A673 (cell line): Measurements from ENCODE around the gene LARGE1. TPM values are rescaled to one million over a fixed set of nuclear protein-coding genes. Genes with fewer than 3 reads are reported as not detected.

ENCODE experiments used
- BruUV-seq: library from RNA; stranded (reverse); fragments of 400-500 nt; replicated peaks from 2 replicates; lab custom pipeline; 2021; lab: Mats Ljungman, UMichigan
- CTCF ChIA-PET: fragments of 300-600 bp; sonication (Branson Sonifier 250); formaldehyde crosslinking; loops from one replicate; lab custom pipeline; 2022; ENCODE audit warnings: antibody characterized with exemption; lab: Charles Lee
- POLR2A ChIA-PET: fragments of 300-600 bp; sonication (Branson Sonifier 250); formaldehyde crosslinking; loops from one replicate; lab custom pipeline; 2022; ENCODE audit warnings: antibody characterized with exemption; ENCODE audit not compliant: low non-redundant PET; lab: Charles Lee
- DNase-seq: peaks from one replicate; pipeline ENCODE4 v3.0.0-alpha.2; 2015; ENCODE audit warnings: low spot score
- H3K27ac ChIP-seq: fragments of 200-600 bp; sonication (generic); 2 replicates; pipeline ENCODE4 v1.5.1; 2016; ENCODE audit warnings: mixed run types, low read depth, mild to moderate bottlenecking, mixed read lengths, antibody characterized with exemption, low read length; ENCODE audit not compliant: poor library complexity, severe bottlenecking
- H3K27me3 ChIP-seq: fragments of 200-600 bp; sonication (generic); replicated peaks from 2 replicates; pipeline ENCODE4 v1.6.1; 2017; ENCODE audit warnings: mixed run types, low read depth, mild to moderate bottlenecking, mixed read lengths, antibody characterized with exemption, low read length; ENCODE audit not compliant: insufficient read depth, poor library complexity
- H3K36me3 ChIP-seq: fragments of 200-600 bp; sonication (generic); 2 replicates; pipeline ENCODE4 v1.6.1; 2016; ENCODE audit warnings: mixed run types, mild to moderate bottlenecking, mixed read lengths, antibody characterized with exemption, low read length; ENCODE audit not compliant: insufficient read depth, poor library complexity, severe bottlenecking
- H3K4me1 ChIP-seq: fragments of 200-600 bp; sonication (generic); 2 replicates; pipeline ENCODE4 v1.6.1; 2017; ENCODE audit warnings: mixed run types, mild to moderate bottlenecking, mixed read lengths, antibody characterized with exemption, low read length; ENCODE audit not compliant: insufficient read depth, poor library complexity, severe bottlenecking
- H3K4me3 ChIP-seq: fragments of 200-600 bp; sonication (generic); 2 replicates; pipeline ENCODE4 v1.5.1; 2016; ENCODE audit warnings: low read depth, mixed run types, mild to moderate bottlenecking, mixed read lengths, low read length; ENCODE audit not compliant: poor library complexity, severe bottlenecking
- H3K9me3 ChIP-seq: fragments of 200-600 bp; sonication (generic); 2 replicates; pipeline ENCODE4 v1.6.1; 2016; ENCODE audit warnings: mixed run types, low read depth, mild to moderate bottlenecking, mixed read lengths, antibody characterized with exemption, low read length; ENCODE audit not compliant: poor library complexity, severe bottlenecking
- CTCF ChIP-seq: fragments of 300-800, 200-600 bp; sonication (generic); conservative IDR thresholded peaks from 2 replicates; pipeline ENCODE4 v1.5.1; 2017; ENCODE audit warnings: low read depth, mild to moderate bottlenecking, antibody characterized with exemption, low read length, moderate library complexity, mixed read lengths
- EZH2 ChIP-seq: fragments of 200-600 bp; sonication (generic); IDR thresholded peaks from 2 replicates; pipeline ENCODE4 v1.6.1; 2017; ENCODE audit warnings: borderline replicate concordance, low read depth, mild to moderate bottlenecking, mixed read lengths, antibody characterized with exemption, low read length; ENCODE audit not compliant: poor library complexity, severe bottlenecking
- intact Hi-C: fragments of 100-400 bp; cut with micrococcal nuclease; formaldehyde crosslinking; loops from one replicate; pipeline ENCODE4 v1.10.0; 2022; ENCODE audit not compliant: unreplicated experiment
- total RNA-seq: library from RNA; stranded (reverse); gene quantifications from 2 replicates; pipeline ENCODE4 v1.2.3, GENCODE V29; 2021

Gene LARGE1
- total RNA-seq, 1 experiment from 2014 or later = not detected

DNA sequence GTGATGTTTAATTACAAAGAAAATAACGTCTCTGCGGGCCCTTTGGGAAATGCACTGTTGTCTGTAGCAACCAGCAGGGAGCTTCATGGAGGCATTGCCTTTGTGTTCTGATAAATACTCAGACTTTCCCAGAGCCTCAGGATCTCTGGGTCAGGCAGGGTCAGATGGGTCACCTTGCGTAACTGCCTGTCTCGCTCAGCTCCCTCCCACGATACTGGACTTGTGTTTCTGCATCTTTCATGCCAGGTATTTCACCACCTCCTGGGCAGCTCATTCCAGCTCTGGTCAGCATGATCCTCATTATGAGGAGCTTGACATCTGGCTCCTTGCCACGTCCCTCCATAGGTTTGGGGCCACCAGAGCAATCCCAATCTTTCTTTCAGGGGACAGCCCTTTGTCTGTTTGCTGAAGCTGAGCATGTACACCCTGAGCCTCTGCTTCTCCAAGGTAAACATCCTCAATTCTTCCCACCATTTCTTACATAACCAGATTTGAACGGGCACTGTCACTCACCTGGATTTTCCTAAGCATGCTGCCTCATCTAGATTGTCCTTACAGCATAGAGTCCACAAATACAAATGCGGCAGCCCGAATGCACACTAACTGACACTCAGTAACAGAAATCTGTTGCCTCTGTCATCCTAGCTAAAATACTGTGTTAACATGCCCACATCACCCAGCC is 162.3 kb downstream of the LARGE1 start:
- no peak for DNase-seq
- no TSS peak for BruUV-seq
- Histone ChIP-seq H3K27me3 (no peaks in the 10 kb centered on the region), H3K4me1 (no peaks in the 10 kb centered on the region), H3K36me3 (no peaks in the 10 kb centered on the region), H3K4me3 (no peak overlapping the region), H3K9me3 (peaks cover 35% of the 10 kb centered on the region), H3K27ac (no peak overlapping the region)
- TF ChIP-seq EZH2 (no peak), CTCF (no peak)
- intact Hi-C loops = no loop called here
- POLR2A ChIA-PET = no interaction called here
- CTCF ChIA-PET = no interaction called here

GRCh38 chr22:33757041-33757801 is 163.1 kb downstream of the LARGE1 start:
- peaks cover 41% of the 10 kb centered on the region for H3K9me3 ChIP-seq
- H3K4me1 ChIP-seq = no peaks in the 10 kb centered on the region
- no peak for DNase-seq
- CTCF ChIA-PET = no interaction called here
- TF ChIP-seq CTCF (no peak), EZH2 (no peak)
- H3K27me3 ChIP-seq = no peaks in the 10 kb centered on the region
- no peaks in the 10 kb centered on the region for H3K36me3 ChIP-seq
- POLR2A ChIA-PET = no interaction called here
- intact Hi-C loops = no loop called here
- BruUV-seq = no TSS peak
- no peak overlapping the region for H3K27ac ChIP-seq
- H3K4me3 ChIP-seq = no peak overlapping the region

DNA sequence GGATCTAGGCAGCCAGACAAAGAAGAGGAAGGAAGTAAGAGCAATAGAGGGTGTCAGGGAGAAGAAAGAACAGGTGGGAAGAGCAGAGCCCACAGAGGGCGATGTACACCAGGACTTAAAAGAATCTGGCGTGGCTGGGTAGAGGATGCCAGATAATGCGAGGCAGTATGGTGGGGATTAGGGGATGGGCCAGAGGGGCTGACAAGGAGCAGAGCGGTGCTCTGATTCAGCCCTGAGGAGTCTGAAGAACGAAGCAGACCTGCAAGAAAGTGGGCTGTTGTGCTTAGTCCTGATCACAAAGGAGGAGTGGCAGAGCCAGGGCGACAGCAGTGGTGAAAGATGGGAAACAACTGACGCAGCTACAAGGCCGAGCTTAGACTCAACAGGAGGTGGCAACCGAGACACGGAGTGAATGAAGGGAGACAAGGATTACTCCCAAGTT is 163.7 kb downstream of the LARGE1 start:
- Histone ChIP-seq H3K27ac (no peak overlapping the region), H3K9me3 (peaks cover 41% of the 10 kb centered on the region), H3K36me3 (no peaks in the 10 kb centered on the region), H3K4me1 (no peaks in the 10 kb centered on the region), H3K4me3 (no peak overlapping the region), H3K27me3 (no peaks in the 10 kb centered on the region)
- DNase-seq = no peak
- intact Hi-C loops = no loop called here
- no peak for TF ChIP-seq CTCF
- no peak for TF ChIP-seq EZH2
- ChIA-PET CTCF (no interaction called here), POLR2A (no interaction called here)
- BruUV-seq = no TSS peak
